Gastroesophageal sphincter (tissue), 3 donors: ENCODE measurements around the gene OPCML.

Experiments
- CTCF ChIP-seq, 4 experiments: fragments of 200-600 bp in 2 of 4; fragments of 450-650 bp in 2 of 4; sonication (generic) in 1 of 4; IDR thresholded peaks; one replicate each; pipeline ENCODE4 v1.5.1; 2017 to 2019; ENCODE audit warnings: antibody characterized with exemption in 4 of 4, mild to moderate bottlenecking in 2 of 4, moderate library complexity in 2 of 4
- POLR2A ChIP-seq, 2 donors: fragments of 450-650 bp; IDR thresholded peaks; one replicate each; pipeline ENCODE4 v1.6.1; 2017; ENCODE audit warnings: antibody characterized with exemption in 2 of 2, mild to moderate bottlenecking in 2 of 2, moderate library complexity in 1 of 2

- no peak for TF ChIP-seq POLR2A (IDR thresholded peaks at IDR 0.05)
- TF ChIP-seq CTCF (IDR thresholded peaks at IDR 0.05), result no peak
Measured at GRCh38 chr11:133168016-133168415, 364.3 kb downstream of the OPCML start.
